Brain microvascular endothelial cell (primary cell): Measurements from ENCODE around the gene C16orf74.

Experiments
- DNase-seq: peaks from one replicate; pipeline ENCODE4 v3.0.0-alpha.2; 2020
- H3K27ac ChIP-seq: fragments of 250-450 bp; sonication (Bioruptor Pico); 2 replicates; pipeline ENCODE4 v1.5.1; 2020; ENCODE audit warnings: mild to moderate bottlenecking, moderate library complexity
- H3K27me3 ChIP-seq: fragments of 250-450 bp; sonication (Bioruptor Pico); replicated peaks from 2 replicates; pipeline ENCODE4 v1.5.1; 2020; ENCODE audit warnings: mild to moderate bottlenecking
- H3K36me3 ChIP-seq: fragments of 250-450 bp; sonication (Bioruptor Pico); replicated peaks from 2 replicates; pipeline ENCODE4 v1.5.1; 2020; ENCODE audit warnings: mild to moderate bottlenecking
- H3K4me3 ChIP-seq: 2 replicates; pipeline ENCODE4 v1.5.1; 2011; ENCODE audit warnings: low read depth, mild to moderate bottlenecking, control low read depth, low read length, moderate library complexity
- CTCF ChIP-seq: IDR thresholded peaks from 2 replicates; pipeline ENCODE4 v1.5.1; 2011; ENCODE audit warnings: low read depth, mild to moderate bottlenecking, moderate library complexity, low read length, control low read depth, inconsistent platforms; ENCODE audit errors: missing control alignments
- in situ Hi-C: cut with HindIII; loops from 2 replicates; pipeline ENCODE4 v1.10.0; 2017; ENCODE audit warnings: low sequenced_read_pairs, low pct_ligation_motif_present

Gene C16orf74

GRCh38 chr16:85724936-85725335 is 26.0 kb downstream of the C16orf74 start:
- Histone ChIP-seq H3K27me3 (no peaks in the 10 kb centered on the region), H3K4me3 (no peak overlapping the region), H3K36me3 (no peaks in the 10 kb centered on the region), H3K27ac (no peak overlapping the region)
- no peak for DNase-seq
- in situ Hi-C loops = no loop called here
- no peak for TF ChIP-seq CTCF

- no peak for DNase-seq
- TF ChIP-seq CTCF = no peak
- H3K27ac ChIP-seq = no peak overlapping the region
- H3K4me3 ChIP-seq = no peak overlapping the region
- H3K36me3 ChIP-seq = no peaks in the 10 kb centered on the region
- H3K27me3 ChIP-seq = no peaks in the 10 kb centered on the region
- in situ Hi-C loops = no loop called here
Measured at GRCh38 chr16:85724126-85724879, 26.6 kb downstream of the C16orf74 start.

GRCh38 chr16:85722128-85722893 is 28.6 kb downstream of the C16orf74 start:
- Histone ChIP-seq H3K4me3 (no peak overlapping the region), H3K36me3 (no peaks in the 10 kb centered on the region), H3K27ac (no peak overlapping the region), H3K27me3 (no peaks in the 10 kb centered on the region)
- no peak for DNase-seq
- in situ Hi-C loops = no loop called here
- no peak for TF ChIP-seq CTCF

GRCh38 chr16:85720302-85720637 is 30.6 kb downstream of the C16orf74 start:
- Histone ChIP-seq H3K36me3 (no peaks in the 10 kb centered on the region), H3K27ac (no peak overlapping the region), H3K27me3 (no peaks in the 10 kb centered on the region), H3K4me3 (no peak overlapping the region)
- no peak for TF ChIP-seq CTCF
- DNase-seq = no peak
- in situ Hi-C loops = no loop called here

GRCh38 chr16:85719605-85720301 is 31.1 kb downstream of the C16orf74 start:
- H3K27me3 ChIP-seq = no peaks in the 10 kb centered on the region
- in situ Hi-C loops = no loop called here
- no peak overlapping the region for H3K4me3 ChIP-seq
- H3K27ac ChIP-seq = no peak overlapping the region
- no peak for DNase-seq
- no peak for TF ChIP-seq CTCF
- H3K36me3 ChIP-seq = no peaks in the 10 kb centered on the region
